WTC11 (cell line): ENCODE measurements around the gene NRG3.
"Not testable (repeated sequence)": the region's sequence is repeated elsewhere in the genome, so short reads cannot be mapped to it uniquely, and the experiment has no call there.

Source experiments
- CTCF ChIP-seq: fragments of 200-600 bp; IDR thresholded peaks from 2 replicates; pipeline ENCODE4 v1.8.0; 2022; ENCODE audit warnings: antibody characterized with exemption
- ESRRA ChIP-seq: sonication (generic); formaldehyde crosslinking; IDR thresholded peaks from 2 replicates; pipeline ENCODE4 v1.8.1; 2022; ENCODE audit warnings: mild to moderate bottlenecking, missing genetic modification reagents, borderline replicate concordance
- HMGXB4 ChIP-seq: sonication (generic); formaldehyde crosslinking; IDR thresholded peaks from 2 replicates; pipeline ENCODE4 v1.8.1; 2023; ENCODE audit warnings: mild to moderate bottlenecking, moderate library complexity, missing genetic modification reagents
- JAZF1 ChIP-seq: fragments of 250-450 bp; sonication (Bioruptor Pico); IDR thresholded peaks from 2 replicates; pipeline ENCODE4 v1.9.0; 2021; ENCODE audit warnings: moderate library complexity, mild to moderate bottlenecking, inconsistent platforms
- MAX ChIP-seq: sonication (generic); formaldehyde crosslinking; IDR thresholded peaks from 2 replicates; pipeline ENCODE4 v1.8.0; 2022; ENCODE audit warnings: mild to moderate bottlenecking, missing genetic modification reagents
- NR2C2 ChIP-seq: sonication (generic); formaldehyde crosslinking; IDR thresholded peaks from 2 replicates; pipeline ENCODE4 v1.8.0; 2022; ENCODE audit warnings: mild to moderate bottlenecking, missing genetic modification reagents
- PRDM15 ChIP-seq: sonication (generic); formaldehyde crosslinking; IDR thresholded peaks from 2 replicates; pipeline ENCODE4 v1.8.0; 2022; ENCODE audit warnings: missing genetic modification reagents
- TEAD1 ChIP-seq: sonication (generic); formaldehyde crosslinking; IDR thresholded peaks from 2 replicates; pipeline ENCODE4 v1.8.0; 2022; ENCODE audit warnings: mild to moderate bottlenecking, missing genetic modification reagents
- TP53 ChIP-seq: sonication (generic); formaldehyde crosslinking; IDR thresholded peaks from 2 replicates; pipeline ENCODE4 v1.8.1; 2023; ENCODE audit warnings: mild to moderate bottlenecking, missing genetic modification reagents
- ZNF121 ChIP-seq: sonication (generic); formaldehyde crosslinking; IDR thresholded peaks from 2 replicates; pipeline ENCODE4 v1.8.0; 2023; ENCODE audit warnings: missing genetic modification reagents

- TF ChIP-seq NR2C2 (CRISPR knock-in tag); JAZF1 (CRISPR knock-in tag); TEAD1; CTCF; ESRRA (CRISPR knock-in tag); PRDM15 (CRISPR knock-in tag); MAX (CRISPR knock-in tag); ZNF121 (CRISPR knock-in tag); HMGXB4 (CRISPR knock-in tag); TP53 (CRISPR knock-in tag): not testable (repeated sequence)
Observed at GRCh38 chr10:82067192-82067591, 192.2 kb downstream of the NRG3 start.
